ENCODE measurements around the gene HECTD3. TPM values are rescaled to one million over a fixed set of nuclear protein-coding genes. Genes with fewer than 3 reads are reported as not detected.

HECTD3 gene
- total RNA-seq, 1 experiment from 2014 or later = 12.6 TPM

GRCh38 chr1:45011837-45012638 is 914 bp upstream of the HECTD3 start, which contains the start of gene UROD:
Gene UROD, plus strand, starts transcription at chr1:45012254. Its CDS starts 12 bp downstream, at chr1:45012266.
- CTCF ChIA-PET = interaction anchor here (0.6 to 3.1 kb wide), 14 partner anchors 212 to 1291 kb away, joined by 3 to 21 read pairs (median 4); partner anchors contain the start of genes BEST4, LRRC41, MUTYH and PLK3
- intact Hi-C loops (cut with micrococcal nuclease; ENCODE audit: unreplicated experiment) = loop anchor here (5.0 kb wide), 3 partner anchors 175 to 480 kb away; partner anchors contain the start of gene TESK2
- Mint-ChIP-seq H3K27ac (ENCODE audit: unreplicated experiment) (peak within 1 kb of the TSS; percentile 58), H3K9me3 (ENCODE audit: low read depth, unreplicated experiment) (no peaks in the 10 kb centered on the region), H3K4me3 (ENCODE audit: low read depth, unreplicated experiment) (peak within 1 kb of the TSS; percentile 94), H3K36me3 (ENCODE audit: insufficient read depth, unreplicated experiment) (peaks cover 28% of the 10 kb centered on the region), H3K27me3 (ENCODE audit: unreplicated experiment) (no peaks in the 10 kb centered on the region), H3K4me1 (ENCODE audit: low read depth, unreplicated experiment) (peaks cover 18% of the 10 kb centered on the region)
- DNase-seq = peak; percentile 87
- TF ChIP-seq CTCF (IDR thresholded peaks at IDR 0.05; ENCODE audit: unreplicated experiment) = no peak
- no TSS peak for BruUV-seq (replicated peaks)

- peaks cover 28% of the 10 kb centered on the region for H3K36me3 Mint-ChIP-seq (ENCODE audit: insufficient read depth, unreplicated experiment)
- no peak for TF ChIP-seq CTCF (IDR thresholded peaks at IDR 0.05; ENCODE audit: unreplicated experiment)
- DNase-seq = peak; percentile 53
- H3K27ac Mint-ChIP-seq (ENCODE audit: unreplicated experiment) = no peak overlapping the region
- peak overlapping the region; percentile 94 for H3K4me3 Mint-ChIP-seq (ENCODE audit: low read depth, unreplicated experiment)
- peaks cover 18% of the 10 kb centered on the region for H3K4me1 Mint-ChIP-seq (ENCODE audit: low read depth, unreplicated experiment)
- BruUV-seq (replicated peaks) = no TSS peak
- no peaks in the 10 kb centered on the region for H3K27me3 Mint-ChIP-seq (ENCODE audit: unreplicated experiment)
- intact Hi-C loops (cut with micrococcal nuclease; ENCODE audit: unreplicated experiment) = loop anchor here (5.0 kb wide), 3 partner anchors 173 to 482 kb away; partner anchors contain the start of gene TESK2
- no peaks in the 10 kb centered on the region for H3K9me3 Mint-ChIP-seq (ENCODE audit: low read depth, unreplicated experiment)
- CTCF ChIA-PET = interaction anchor here (0.7 to 3.1 kb wide), 10 partner anchors 13 to 293 kb away, joined by 3 to 21 read pairs (median 4); partner anchors contain the start of gene PLK3
Measured at GRCh38 chr1:45009956-45010854, 919 bp downstream of the HECTD3 start.

GRCh38 chr1:45009296-45009865 is 1.7 kb downstream of the HECTD3 start:
- Mint-ChIP-seq H3K9me3 (ENCODE audit: low read depth, unreplicated experiment) (no peaks in the 10 kb centered on the region), H3K27ac (ENCODE audit: unreplicated experiment) (no peak overlapping the region), H3K27me3 (ENCODE audit: unreplicated experiment) (no peaks in the 10 kb centered on the region), H3K4me1 (ENCODE audit: low read depth, unreplicated experiment) (peaks cover 18% of the 10 kb centered on the region), H3K4me3 (ENCODE audit: low read depth, unreplicated experiment) (peak overlapping the region; percentile 94), H3K36me3 (ENCODE audit: insufficient read depth, unreplicated experiment) (peaks cover 28% of the 10 kb centered on the region)
- intact Hi-C loops (cut with micrococcal nuclease; ENCODE audit: unreplicated experiment) = no loop called here
- no peak for TF ChIP-seq CTCF (IDR thresholded peaks at IDR 0.05; ENCODE audit: unreplicated experiment)
- BruUV-seq (replicated peaks) = no TSS peak
- no peak for DNase-seq
- CTCF ChIA-PET = no interaction called here

- no peak overlapping the region for H3K4me3 Mint-ChIP-seq (ENCODE audit: low read depth, unreplicated experiment)
- peaks cover 28% of the 10 kb centered on the region for H3K36me3 Mint-ChIP-seq (ENCODE audit: insufficient read depth, unreplicated experiment)
- no peaks in the 10 kb centered on the region for H3K9me3 Mint-ChIP-seq (ENCODE audit: low read depth, unreplicated experiment)
- no peak for DNase-seq
- H3K27me3 Mint-ChIP-seq (ENCODE audit: unreplicated experiment) = no peaks in the 10 kb centered on the region
- H3K27ac Mint-ChIP-seq (ENCODE audit: unreplicated experiment) = no peak overlapping the region
- CTCF ChIA-PET = no interaction called here
- no peak for TF ChIP-seq CTCF (IDR thresholded peaks at IDR 0.05; ENCODE audit: unreplicated experiment)
- BruUV-seq (replicated peaks) = no TSS peak
- intact Hi-C loops (cut with micrococcal nuclease; ENCODE audit: unreplicated experiment) = no loop called here
- peaks cover 18% of the 10 kb centered on the region for H3K4me1 Mint-ChIP-seq (ENCODE audit: low read depth, unreplicated experiment)
Measured at GRCh38 chr1:45008516-45008915, 2.6 kb downstream of the HECTD3 start.

Measured in Calu3 (cell line).